GM19043 (cell line): ENCODE results near the gene CPZ.
"Not testable (repeated sequence)": the region's sequence is repeated elsewhere in the genome, so short reads cannot be mapped to it uniquely, and the experiment has no call there.

Experiments
- ATAC-seq: cut with Tn5 transposase; IDR thresholded peaks from one replicate; pipeline ENCODE4 v1.9.1; 2021; ENCODE audit warnings: low read depth; ENCODE audit not compliant: unreplicated experiment

CPZ gene

GRCh38 chr4:8556341-8557150 lies 36.0 kb upstream of the CPZ start:
- no peak for ATAC-seq

- no peak for ATAC-seq
Observed at GRCh38 chr4:8557151-8558076, 35.2 kb upstream of the CPZ start.

- ATAC-seq: no peak
Observed at GRCh38 chr4:8558080-8558960, 34.2 kb upstream of the CPZ start.

- ATAC-seq: no peak
Observed at GRCh38 chr4:8559011-8559410, 33.6 kb upstream of the CPZ start.

- ATAC-seq: no peak
Observed at GRCh38 chr4:8559524-8560264, 32.9 kb upstream of the CPZ start.

- ATAC-seq: no peak
Observed at GRCh38 chr4:8560265-8561047, 32.1 kb upstream of the CPZ start.

GRCh38 chr4:8564595-8564994 lies 28.0 kb upstream of the CPZ start:
- ATAC-seq: no peak

GRCh38 chr4:8568068-8568668 lies 24.4 kb upstream of the CPZ start:
- no peak for ATAC-seq

- ATAC-seq: no peak
Observed at GRCh38 chr4:8570201-8570600, 22.4 kb upstream of the CPZ start.

- no peak for ATAC-seq
Observed at GRCh38 chr4:8571702-8572685, 20.6 kb upstream of the CPZ start.

- no peak for ATAC-seq
Observed at GRCh38 chr4:8573266-8573665, 19.3 kb upstream of the CPZ start.

GRCh38 chr4:8574796-8575370 lies 17.7 kb upstream of the CPZ start:
- ATAC-seq: no peak

- no peak for ATAC-seq
Observed at GRCh38 chr4:8575457-8575856, 17.1 kb upstream of the CPZ start.

- not testable (repeated sequence) for ATAC-seq
Observed at GRCh38 chr4:8576591-8576990, 16.0 kb upstream of the CPZ start.

GRCh38 chr4:8577046-8577445 lies 15.5 kb upstream of the CPZ start:
- no peak for ATAC-seq

- no peak for ATAC-seq
Observed at GRCh38 chr4:8577972-8578371, 14.6 kb upstream of the CPZ start.

GRCh38 chr4:8578717-8579116 lies 13.8 kb upstream of the CPZ start:
- ATAC-seq: no peak
